H1 (cell line): ENCODE results near the gene PIBF1. TPM values are rescaled to one million over a fixed set of nuclear protein-coding genes. Genes with fewer than 3 reads are reported as not detected.

Experiments used
- JUND ChIP-seq: IDR thresholded peaks from 2 replicates; pipeline ENCODE4 v1.6.1; 2011; ENCODE audit warnings: mild to moderate bottlenecking, improper control_type of control experiment, low read length
- polyA plus RNA-seq, 7 experiments: library from polyadenylated mRNA; depleted of rRNA in 3 of 7; stranded (reverse) in 5 of 7; unstranded in 2 of 7; fragments of >200 nt in 5 of 7; fragments of 200-250 nt in 2 of 7; gene quantifications; 1 replicate in 5 of 7; 2 replicates in 1 of 7; 4 replicates in 1 of 7; pipeline versions ENCODE4 v1.2.1 to v1.2.3, GENCODE V29; 2011 to 2013; ENCODE audit warnings: missing spikeins in 2 of 7, mixed read lengths in 2 of 7
- total RNA-seq: library from RNA; stranded (reverse); fragmentation: NEBNext Ultra II Directional; extraction: Animal tissue kit (Norgen Biotek cat#: 25700); gene quantifications from 2 replicates; pipeline ENCODE4 v1.2.1, GENCODE V29; 2021

Gene PIBF1
- total and polyA plus RNA-seq, 2 of the 8 experiments (the other 6 are each of a cell fraction or from before 2014, with no cell fraction given) = 1.1 to 13.2 TPM

DNA sequence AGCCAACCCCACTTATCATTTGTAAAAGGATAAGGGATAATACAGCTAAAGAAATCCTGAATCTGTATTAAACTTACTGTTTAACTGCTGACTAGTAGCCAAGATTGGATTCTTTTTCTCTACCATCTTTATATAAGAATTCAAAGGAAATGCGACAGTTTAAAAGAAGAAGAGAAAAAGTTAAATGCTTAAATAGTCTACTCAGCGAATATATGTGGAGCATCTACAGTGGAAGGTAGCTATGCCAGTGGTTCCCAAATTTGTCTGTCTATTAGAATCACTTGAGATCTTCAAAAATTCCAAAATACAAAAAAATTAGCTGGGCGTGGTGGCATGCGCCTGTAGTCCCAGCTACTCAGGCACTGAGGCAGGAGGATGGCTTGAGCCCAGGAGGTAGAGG is 216.1 kb downstream of the PIBF1 start (continued):
- TF ChIP-seq JUND = no peak
